Muscle layer of duodenum (tissue), 2 donors: Measurements from ENCODE around the gene KLC4.

Source experiments
- H3K27ac ChIP-seq: one replicate; pipeline ENCODE4 v1.7.0; 2013; ENCODE audit warnings: mild to moderate bottlenecking, low read length
- H3K27me3 ChIP-seq: one replicate; pipeline ENCODE4 v1.7.0; 2013; ENCODE audit warnings: low read depth, mild to moderate bottlenecking, control low read depth, low read length
- H3K36me3 ChIP-seq, 2 donors: one replicate each; pipeline ENCODE4 v1.7.0; 2013; ENCODE audit warnings: low read length in 2 of 2, control low read depth in 1 of 2, mild to moderate bottlenecking in 1 of 2; ENCODE audit not compliant: insufficient read depth in 2 of 2, control insufficient read depth in 1 of 2
- H3K4me1 ChIP-seq, 2 donors: one replicate each; pipeline ENCODE4 v1.7.0; 2013; ENCODE audit warnings: low read length in 2 of 2, mild to moderate bottlenecking in 2 of 2, control low read depth in 1 of 2, moderate library complexity in 1 of 2; ENCODE audit not compliant: insufficient read depth in 2 of 2, control insufficient read depth in 1 of 2
- H3K4me3 ChIP-seq, 2 donors: one replicate each; pipeline ENCODE4 v1.7.0; 2013; ENCODE audit warnings: low read length in 2 of 2, low read depth in 1 of 2, mild to moderate bottlenecking in 1 of 2
- H3K9me3 ChIP-seq, 2 donors: one replicate each; pipeline ENCODE4 v1.7.0; 2013; ENCODE audit warnings: low read length in 2 of 2, control low read depth in 1 of 2, mild to moderate bottlenecking in 1 of 2; ENCODE audit not compliant: control insufficient read depth in 1 of 2
- donor health status: healthy.

Gene KLC4

DNA sequence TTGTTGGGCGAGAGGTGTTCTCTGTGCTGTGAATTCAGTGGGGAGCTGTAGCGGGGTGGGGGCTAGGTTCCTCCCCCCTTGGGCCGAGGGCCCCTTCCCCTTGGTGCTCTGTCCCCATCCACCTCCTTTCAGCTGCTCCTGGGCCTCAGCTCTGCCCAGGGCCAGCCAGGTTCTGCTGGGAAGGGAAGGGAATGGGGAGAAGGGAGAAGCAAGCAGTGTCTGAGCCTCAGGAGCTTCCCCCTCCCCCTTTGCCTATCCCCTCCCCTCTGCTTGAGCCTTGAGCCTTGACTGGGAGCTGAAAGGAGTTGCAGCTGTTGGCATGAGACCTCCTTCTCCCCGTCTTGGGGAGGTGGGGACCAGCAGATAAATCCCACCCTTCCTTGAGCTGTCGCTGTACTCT is 38.6 kb upstream of the KLC4 start:
- H3K27me3 ChIP-seq, result no peaks in the 10 kb centered on the region
- peak overlapping the region; percentile 59 to 86 for H3K4me3 ChIP-seq
- H3K4me1 ChIP-seq, result peaks cover 15 to 36% of the 10 kb centered on the region in 2 donors
- peaks cover 35 to 39% of the 10 kb centered on the region in 2 donors for H3K36me3 ChIP-seq
- H3K9me3 ChIP-seq, result no peaks in the 10 kb centered on the region
- peak overlapping the region; percentile 83 for H3K27ac ChIP-seq

- H3K27me3 ChIP-seq, result no peaks in the 10 kb centered on the region
- H3K4me1 ChIP-seq, result peaks cover 9 to 30% of the 10 kb centered on the region in 2 donors
- peaks cover 42 to 43% of the 10 kb centered on the region in 2 donors for H3K36me3 ChIP-seq
- H3K9me3 ChIP-seq, result no peaks in the 10 kb centered on the region
- peak within 1 kb of the TSS; percentile 83 for H3K27ac ChIP-seq
- H3K4me3 ChIP-seq, result peak within 1 kb of the TSS; percentile 86 to 94
These were observed 38.0 kb upstream of the KLC4 start, which contains the start of gene RRP36 for GRCh38 chr6:43021270-43022047. Gene RRP36 (plus strand): TSS chr6:43021623. CDS start chr6:43021655, 32 bp downstream.

- no peaks in the 10 kb centered on the region for H3K9me3 ChIP-seq
- H3K27me3 ChIP-seq, result no peaks in the 10 kb centered on the region
- H3K36me3 ChIP-seq, result peaks cover 39 to 51% of the 10 kb centered on the region in 2 donors
- H3K4me1 ChIP-seq, result peaks cover 6 to 17% of the 10 kb centered on the region in 2 donors
- H3K4me3 ChIP-seq, result no peak overlapping the region
- H3K27ac ChIP-seq, result no peak overlapping the region
These were observed 35.0 kb upstream of the KLC4 start for GRCh38 chr6:43024436-43024835.

DNA sequence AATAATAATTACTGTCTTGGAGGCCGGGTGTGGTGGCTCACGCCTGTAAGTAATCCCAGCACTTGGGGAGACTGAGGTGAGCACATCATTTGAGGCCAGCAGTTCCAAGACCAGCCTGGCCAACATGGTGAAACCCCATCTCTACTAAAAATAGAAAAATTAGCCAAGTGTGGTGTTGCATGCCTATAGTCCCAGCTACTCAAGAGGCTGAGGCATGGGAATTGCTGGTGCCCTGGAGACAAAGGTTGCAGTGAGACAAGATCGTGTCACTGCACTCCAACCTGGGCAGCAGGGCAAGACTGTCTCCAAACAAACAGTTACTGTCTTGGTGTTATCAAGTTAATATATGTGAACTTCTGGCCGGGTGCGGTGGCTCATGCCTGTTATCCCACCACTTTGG is 33.1 kb upstream of the KLC4 start:
- H3K4me1 ChIP-seq, result peaks cover 0 to 11% of the 10 kb centered on the region in 2 donors
- no peak overlapping the region for H3K27ac ChIP-seq
- peaks cover 39 to 54% of the 10 kb centered on the region in 2 donors for H3K36me3 ChIP-seq
- no peaks in the 10 kb centered on the region for H3K9me3 ChIP-seq
- no peak overlapping the region for H3K4me3 ChIP-seq
- no peaks in the 10 kb centered on the region for H3K27me3 ChIP-seq

GRCh38 chr6:43029120-43029519 is 30.3 kb upstream of the KLC4 start:
- Histone ChIP-seq H3K9me3 (no peaks in the 10 kb centered on the region), H3K36me3 (peaks cover 38 to 71% of the 10 kb centered on the region in 2 donors), H3K4me1 (no peaks in the 10 kb centered on the region), H3K27ac (no peak overlapping the region), H3K27me3 (no peaks in the 10 kb centered on the region), H3K4me3 (no peak overlapping the region)

DNA sequence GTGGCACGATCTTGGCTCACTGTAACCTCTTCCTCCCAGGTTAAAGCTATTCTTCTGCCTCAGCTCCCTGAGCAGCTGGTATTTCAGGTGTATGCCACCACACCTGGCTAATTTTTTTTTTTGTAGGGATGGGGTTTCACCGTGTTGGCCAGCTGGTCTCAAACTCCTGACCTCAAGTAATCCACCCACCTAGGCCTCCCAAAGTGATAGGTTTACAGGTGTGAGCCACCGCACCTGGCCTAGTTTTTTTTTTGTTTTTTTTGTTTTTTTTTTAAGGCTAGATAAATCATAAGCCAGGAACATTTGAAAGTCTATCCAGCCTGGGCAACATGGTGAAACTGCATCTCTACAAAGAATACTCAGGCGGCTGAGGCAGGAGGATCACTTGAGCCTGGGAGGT is 27.1 kb upstream of the KLC4 start:
- Histone ChIP-seq H3K36me3 (peaks cover 23 to 62% of the 10 kb centered on the region in 2 donors), H3K4me3 (no peak overlapping the region), H3K9me3 (no peaks in the 10 kb centered on the region), H3K27me3 (no peaks in the 10 kb centered on the region), H3K27ac (no peak overlapping the region), H3K4me1 (no peaks in the 10 kb centered on the region)

- Histone ChIP-seq H3K4me1 (no peaks in the 10 kb centered on the region), H3K27me3 (no peaks in the 10 kb centered on the region), H3K4me3 (no peak overlapping the region), H3K27ac (no peak overlapping the region), H3K36me3 (peaks cover 29 to 62% of the 10 kb centered on the region in 2 donors), H3K9me3 (no peaks in the 10 kb centered on the region)
These were observed 25.8 kb upstream of the KLC4 start for GRCh38 chr6:43033496-43034189.

DNA sequence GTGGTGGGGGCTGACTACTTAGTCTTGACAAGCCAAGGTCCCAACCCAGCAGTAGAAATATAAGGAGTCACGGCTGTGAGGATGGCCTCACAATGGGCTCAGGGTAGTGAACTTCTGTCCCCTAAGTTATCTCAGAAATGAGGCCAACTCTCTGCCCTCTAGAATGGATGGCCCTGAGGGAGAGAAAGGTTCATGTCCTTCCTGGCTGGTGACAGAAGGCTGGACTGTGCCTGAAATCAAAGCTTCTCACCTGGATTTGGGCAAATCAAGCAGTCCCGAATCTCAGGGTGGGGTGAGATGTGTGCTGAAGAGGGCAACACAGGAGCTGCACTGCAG is 25.3 kb upstream of the KLC4 start:
- Histone ChIP-seq H3K4me3 (no peak overlapping the region), H3K27me3 (no peaks in the 10 kb centered on the region), H3K4me1 (no peaks in the 10 kb centered on the region), H3K36me3 (peaks cover 25 to 62% of the 10 kb centered on the region in 2 donors), H3K9me3 (no peaks in the 10 kb centered on the region), H3K27ac (no peak overlapping the region)

DNA sequence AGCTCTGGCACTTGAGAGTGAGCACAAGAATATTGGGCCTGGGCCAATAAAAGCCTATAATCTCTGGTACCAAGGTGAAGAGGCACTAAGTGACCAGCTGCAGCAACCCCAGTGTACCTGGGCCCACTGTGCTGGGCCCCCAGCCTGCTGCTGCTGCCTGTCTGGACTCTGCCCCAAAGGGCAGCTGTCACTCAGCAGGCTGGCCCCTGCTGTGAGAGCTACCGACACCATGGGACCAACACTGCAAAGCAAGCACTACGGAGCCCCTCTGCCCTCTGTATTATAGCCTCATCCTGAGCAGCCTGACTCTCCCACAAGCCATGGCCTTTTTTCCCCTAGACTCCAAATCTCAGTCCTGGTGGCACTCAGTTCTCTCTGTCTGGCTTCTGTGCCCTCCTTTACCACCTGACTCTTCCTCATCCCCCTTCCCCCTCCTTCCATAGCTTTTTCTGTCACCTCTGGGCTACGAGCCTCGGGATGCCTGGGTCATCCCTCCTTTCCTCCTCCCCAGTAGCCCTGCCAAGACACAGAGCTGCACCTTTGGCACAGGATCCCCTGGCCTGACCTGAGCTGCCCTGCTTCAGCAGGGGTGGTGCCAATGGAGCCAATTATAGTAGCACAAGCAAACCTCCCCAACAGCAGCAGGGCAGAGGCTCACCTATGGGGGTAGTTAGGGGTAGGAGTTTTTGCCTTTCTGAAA is 23.8 kb upstream of the KLC4 start:
- H3K4me3 ChIP-seq, result no peak overlapping the region
- peaks cover 23 to 62% of the 10 kb centered on the region in 2 donors for H3K36me3 ChIP-seq
- no peak overlapping the region for H3K27ac ChIP-seq
- H3K4me1 ChIP-seq, result no peaks in the 10 kb centered on the region
- H3K9me3 ChIP-seq, result no peaks in the 10 kb centered on the region
- no peaks in the 10 kb centered on the region for H3K27me3 ChIP-seq

GRCh38 chr6:43036712-43037111 is 22.7 kb upstream of the KLC4 start:
- Histone ChIP-seq H3K27me3 (no peaks in the 10 kb centered on the region), H3K27ac (no peak overlapping the region), H3K9me3 (no peaks in the 10 kb centered on the region), H3K36me3 (peaks cover 27 to 65% of the 10 kb centered on the region in 2 donors), H3K4me3 (no peak overlapping the region), H3K4me1 (no peaks in the 10 kb centered on the region)

GRCh38 chr6:43037197-43037596 is 22.2 kb upstream of the KLC4 start:
- no peaks in the 10 kb centered on the region for H3K9me3 ChIP-seq
- no peak overlapping the region for H3K27ac ChIP-seq
- H3K4me3 ChIP-seq, result no peak overlapping the region
- no peaks in the 10 kb centered on the region for H3K4me1 ChIP-seq
- peaks cover 27 to 65% of the 10 kb centered on the region in 2 donors for H3K36me3 ChIP-seq
- no peaks in the 10 kb centered on the region for H3K27me3 ChIP-seq
